DND-41 (cell line): ENCODE results near the gene CEMIP2.

Experiments
- ATAC-seq: fragments of 200-7000 bp; cut with Tn5 transposase; 3 replicates; pipeline ENCODE4 v1.9.1; 2021; ENCODE audit warnings: low read depth; ENCODE audit not compliant: insufficient read depth
- DNase-seq: peaks from one replicate; pipeline ENCODE4 v3.0.0-alpha.2; 2020
- H2AFZ ChIP-seq: 2 replicates; pipeline ENCODE4 v1.6.0; 2012; ENCODE audit warnings: low read depth, low read length
- H3K27ac ChIP-seq: 2 replicates; pipeline ENCODE4 v1.5.1; 2012; ENCODE audit warnings: low read length, inconsistent platforms
- H3K27me3 ChIP-seq: fragments of 200-600 bp; sonication (generic); 2 replicates; pipeline ENCODE4 v1.6.0; 2012; ENCODE audit warnings: low read length, mild to moderate bottlenecking, inconsistent platforms; ENCODE audit not compliant: insufficient read depth, poor library complexity
- H3K36me3 ChIP-seq: 2 replicates; pipeline ENCODE4 v1.5.1; 2012; ENCODE audit warnings: low read length, inconsistent platforms; ENCODE audit not compliant: insufficient read depth
- H3K4me1 ChIP-seq: 2 replicates; pipeline ENCODE4 v1.5.1; 2012; ENCODE audit warnings: mild to moderate bottlenecking, low read length; ENCODE audit not compliant: insufficient read depth
- H3K4me2 ChIP-seq: 2 replicates; pipeline ENCODE4 v1.6.0; 2012; ENCODE audit warnings: mild to moderate bottlenecking, moderate library complexity, low read length, inconsistent platforms; ENCODE audit not compliant: insufficient read depth
- H3K4me3 ChIP-seq, 2 experiments: fragments of 200-600 bp in 1 of 2; shearing (Covaris generic) in 1 of 2; 2 replicates each; pipeline ENCODE4 v1.5.1; 2012 to 2016; ENCODE audit warnings: inconsistent platforms in 2 of 2, low read length in 2 of 2, mild to moderate bottlenecking in 2 of 2, low read depth in 1 of 2, moderate library complexity in 1 of 2
- H3K79me2 ChIP-seq: 2 replicates; pipeline ENCODE4 v1.6.0; 2012; ENCODE audit warnings: low read length, inconsistent platforms; ENCODE audit not compliant: insufficient read depth
- H3K9ac ChIP-seq: 2 replicates; pipeline ENCODE4 v1.6.0; 2012; ENCODE audit warnings: low read depth, mild to moderate bottlenecking, inconsistent platforms, low read length, moderate library complexity
- H3K9me3 ChIP-seq: 2 replicates; pipeline ENCODE4 v1.5.1; 2012; ENCODE audit warnings: low read length, moderate library complexity, mild to moderate bottlenecking, inconsistent platforms; ENCODE audit not compliant: insufficient read depth, severe bottlenecking
- H4K20me1 ChIP-seq: 2 replicates; pipeline ENCODE4 v1.6.0; 2012; ENCODE audit warnings: low read length; ENCODE audit not compliant: insufficient read depth
- CTCF ChIP-seq: IDR thresholded peaks from 2 replicates; pipeline ENCODE4 v1.5.1; 2012; ENCODE audit warnings: borderline replicate concordance, low read length, moderate library complexity, mild to moderate bottlenecking; ENCODE audit not compliant: poor library complexity, severe bottlenecking; ENCODE audit errors: extremely low read depth
- EZH2 ChIP-seq: IDR thresholded peaks from 3 replicates; pipeline ENCODE4 v1.6.1; 2012; ENCODE audit warnings: borderline replicate concordance, low read depth, mild to moderate bottlenecking, moderate library complexity, low read length, inconsistent platforms; ENCODE audit not compliant: severe bottlenecking

Gene CEMIP2

GRCh38 chr9:71760901-71761300, 7.4 kb downstream of the CEMIP2 start:
- no peak overlapping the region for H2AFZ ChIP-seq
- TF ChIP-seq CTCF (no peak), EZH2 (no peak)
- no peak overlapping the region for H3K9ac ChIP-seq
- no peaks in the 10 kb centered on the region for H3K79me2 ChIP-seq
- H3K27me3 ChIP-seq = no peaks in the 10 kb centered on the region
- no peaks in the 10 kb centered on the region for H4K20me1 ChIP-seq
- no peak overlapping the region for H3K4me2 ChIP-seq
- no peak for ATAC-seq
- H3K4me1 ChIP-seq = no peaks in the 10 kb centered on the region
- no peak overlapping the region for H3K27ac ChIP-seq
- DNase-seq = no peak
- no peak overlapping the region for H3K4me3 ChIP-seq
- H3K9me3 ChIP-seq = no peaks in the 10 kb centered on the region
- no peaks in the 10 kb centered on the region for H3K36me3 ChIP-seq

DNA sequence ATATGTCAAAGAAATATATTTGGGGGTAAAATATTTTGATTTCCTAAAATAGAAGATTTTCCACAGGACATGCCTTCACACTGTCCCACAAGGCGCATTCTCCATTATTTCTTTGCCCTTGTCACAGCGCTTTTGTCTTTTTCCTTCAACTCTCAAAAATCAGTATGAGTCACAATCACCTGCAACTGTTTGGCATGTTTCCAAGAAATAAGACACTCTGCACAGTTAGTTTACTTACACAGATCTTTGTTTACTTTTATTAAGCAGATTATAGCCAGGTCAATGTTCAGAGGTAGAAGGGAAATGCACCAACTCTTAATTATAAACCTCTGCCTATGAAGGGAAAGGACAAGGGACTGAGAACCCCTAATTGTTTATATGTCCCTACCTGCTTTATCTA, 9.5 kb downstream of the CEMIP2 start:
- Histone ChIP-seq H3K36me3 (no peaks in the 10 kb centered on the region), H3K27me3 (no peaks in the 10 kb centered on the region), H3K79me2 (no peaks in the 10 kb centered on the region), H3K9ac (no peak overlapping the region), H2AFZ (no peak overlapping the region), H3K9me3 (no peaks in the 10 kb centered on the region), H3K4me2 (no peak overlapping the region), H4K20me1 (no peaks in the 10 kb centered on the region), H3K4me3 (no peak overlapping the region), H3K27ac (no peak overlapping the region), H3K4me1 (no peaks in the 10 kb centered on the region)
- ATAC-seq (peak; percentile 33; the same call in 1 of the 3 replicates), DNase-seq (no peak)
- TF ChIP-seq CTCF = no peak

GRCh38 chr9:71758277-71758676, 10.0 kb downstream of the CEMIP2 start:
- H3K4me3 ChIP-seq = no peak overlapping the region
- H2AFZ ChIP-seq = no peak overlapping the region
- H3K27me3 ChIP-seq = no peaks in the 10 kb centered on the region
- no peaks in the 10 kb centered on the region for H3K4me1 ChIP-seq
- TF ChIP-seq CTCF = no peak
- TF ChIP-seq EZH2 = no peak
- H3K79me2 ChIP-seq = no peaks in the 10 kb centered on the region
- H3K4me2 ChIP-seq = no peak overlapping the region
- no peak overlapping the region for H3K27ac ChIP-seq
- ATAC-seq (no peak), DNase-seq (no peak)
- H3K9me3 ChIP-seq = no peaks in the 10 kb centered on the region
- H3K9ac ChIP-seq = no peak overlapping the region
- no peaks in the 10 kb centered on the region for H3K36me3 ChIP-seq
- H4K20me1 ChIP-seq = no peaks in the 10 kb centered on the region

GRCh38 chr9:71756753-71757152, 11.6 kb downstream of the CEMIP2 start:
- Histone ChIP-seq H3K9ac (no peak overlapping the region), H3K27ac (no peak overlapping the region), H3K27me3 (no peaks in the 10 kb centered on the region), H3K9me3 (no peaks in the 10 kb centered on the region), H3K4me2 (no peak overlapping the region), H2AFZ (no peak overlapping the region), H3K4me1 (no peaks in the 10 kb centered on the region), H4K20me1 (no peaks in the 10 kb centered on the region), H3K36me3 (no peaks in the 10 kb centered on the region), H3K4me3 (no peak overlapping the region), H3K79me2 (no peaks in the 10 kb centered on the region)
- ATAC-seq (no peak), DNase-seq (no peak)
- TF ChIP-seq CTCF (no peak), EZH2 (no peak)
